WTC11 (cell line): ENCODE data around the gene HGS. TPM values are rescaled to one million over a fixed set of nuclear protein-coding genes. Genes with fewer than 3 reads are reported as not detected.

Source experiments
- ATAC-seq: fragments of 200-7000 bp; cut with Tn5 transposase; 2 replicates; pipeline ENCODE4 v1.10.0; 2021; ENCODE audit warnings: mild to moderate bottlenecking, moderate library complexity
- CTCF ChIA-PET: fragments of 300-600 bp; sonication (Branson Sonifier 250); formaldehyde crosslinking; loops from one replicate; lab custom pipeline; 2021; ENCODE audit warnings: antibody characterized with exemption; lab: Charles Lee
- POLR2A ChIA-PET: fragments of 350-600 bp; sonication (Branson Sonifier 250); formaldehyde crosslinking; loops from one replicate; lab custom pipeline; 2021; ENCODE audit warnings: antibody characterized with exemption; lab: Charles Lee
- DNase-seq: peaks from one replicate; pipeline ENCODE4 v3.0.0; 2021; ENCODE audit warnings: low spot score
- H3K27ac Mint-ChIP-seq: 2 replicates; pipeline ENCODE4 v1.8.0; 2021; ENCODE audit warnings: mixed read lengths
- H3K27me3 Mint-ChIP-seq: 2 replicates; pipeline ENCODE4 v1.8.0; 2021; ENCODE audit warnings: low read depth, mild to moderate bottlenecking, moderate library complexity, mixed read lengths
- H3K36me3 Mint-ChIP-seq: 2 replicates; pipeline ENCODE4 v1.8.0; 2021; ENCODE audit warnings: mixed read lengths
- H3K4me1 Mint-ChIP-seq: 2 replicates; pipeline ENCODE4 v1.8.0; 2022; ENCODE audit warnings: mixed read lengths
- H3K4me3 Mint-ChIP-seq: 2 replicates; pipeline ENCODE4 v1.8.0; 2021; ENCODE audit warnings: mild to moderate bottlenecking, moderate library complexity, mixed read lengths
- H3K9me3 Mint-ChIP-seq: 2 replicates; pipeline ENCODE4 v1.8.0; 2021; ENCODE audit warnings: mixed read lengths
- HMGA2 ChIP-seq: fragments of 250-450 bp; sonication (Bioruptor Pico); IDR thresholded peaks from 2 replicates; pipeline ENCODE4 v1.4.0; 2021; ENCODE audit warnings: mild to moderate bottlenecking, moderate library complexity
- SMAD3 ChIP-seq: sonication (generic); formaldehyde crosslinking; IDR thresholded peaks from 2 replicates; pipeline ENCODE4 v1.8.0; 2022; ENCODE audit warnings: missing genetic modification reagents, mild to moderate bottlenecking, borderline replicate concordance
- SOX15 ChIP-seq: fragments of 250-450 bp; sonication (Bioruptor Pico); IDR thresholded peaks from 2 replicates; pipeline ENCODE4 v1.9.0; 2021; ENCODE audit warnings: mild to moderate bottlenecking
- TEAD1 ChIP-seq: sonication (generic); formaldehyde crosslinking; IDR thresholded peaks from 2 replicates; pipeline ENCODE4 v1.8.0; 2022; ENCODE audit warnings: mild to moderate bottlenecking, missing genetic modification reagents
- TEAD4 ChIP-seq: sonication (generic); formaldehyde crosslinking; IDR thresholded peaks from 2 replicates; pipeline ENCODE4 v1.8.0; 2022; ENCODE audit warnings: mild to moderate bottlenecking, missing genetic modification reagents
- ZNF232 ChIP-seq: sonication (generic); formaldehyde crosslinking; IDR thresholded peaks from 2 replicates; pipeline ENCODE4 v1.8.0; 2022; ENCODE audit warnings: mild to moderate bottlenecking, missing genetic modification reagents
- total RNA-seq: library from RNA; stranded (reverse); gene quantifications from 3 replicates; pipeline ENCODE4 v1.2.3, GENCODE V29; 2021
- TF ChIP-seq, protein P1 (sequence below): sonication (generic); formaldehyde crosslinking; IDR thresholded peaks from 2 replicates; pipeline ENCODE4 v1.8.0; 2023; ENCODE audit warnings: missing genetic modification reagents, mild to moderate bottlenecking, borderline replicate concordance
- TF ChIP-seq, protein P2 (sequence below): sonication (generic); formaldehyde crosslinking; IDR thresholded peaks from 2 replicates; pipeline ENCODE4 v1.8.1; 2022; ENCODE audit warnings: low read depth, missing genetic modification reagents, borderline replicate concordance
- TF ChIP-seq, protein P3 (sequence below): fragments of 250-450 bp; sonication (Bioruptor Pico); IDR thresholded peaks from 2 replicates; pipeline ENCODE4 v1.9.0; 2021; ENCODE audit warnings: moderate library complexity, mild to moderate bottlenecking, inconsistent platforms, borderline replicate concordance
- TF ChIP-seq, protein P4 (sequence below): sonication (generic); formaldehyde crosslinking; IDR thresholded peaks from 2 replicates; pipeline ENCODE4 v1.8.0; 2023; ENCODE audit warnings: mild to moderate bottlenecking, missing genetic modification reagents
- TF ChIP-seq, protein P5 (sequence below): sonication (generic); formaldehyde crosslinking; IDR thresholded peaks from 2 replicates; pipeline ENCODE4 v1.8.1; 2022; ENCODE audit warnings: mild to moderate bottlenecking, moderate library complexity, missing genetic modification reagents

The HGS gene
- total RNA-seq, 1 experiment from 2014 or later: 113 TPM

DNA sequence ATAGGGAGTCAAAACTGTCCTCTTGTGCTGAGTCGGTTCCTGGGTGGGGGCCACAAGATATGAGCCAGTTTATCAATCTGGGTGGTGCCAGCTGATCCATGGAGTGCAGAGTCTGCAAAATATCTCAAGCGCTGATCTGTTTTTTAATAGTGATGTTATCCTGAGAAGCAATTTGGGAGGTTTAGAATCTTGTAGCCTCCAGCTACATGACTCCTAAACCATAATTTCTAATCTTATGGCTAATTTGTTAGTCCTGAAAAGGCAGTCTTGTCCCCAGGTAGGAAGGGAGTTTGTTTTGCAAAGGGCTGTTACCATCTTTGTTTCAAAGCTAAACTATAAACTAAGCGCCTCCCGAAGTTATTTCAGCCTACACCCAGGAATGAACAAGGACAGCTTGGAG lies 45.1 kb upstream of the HGS start (continued):
- TF ChIP-seq, protein P1, sequence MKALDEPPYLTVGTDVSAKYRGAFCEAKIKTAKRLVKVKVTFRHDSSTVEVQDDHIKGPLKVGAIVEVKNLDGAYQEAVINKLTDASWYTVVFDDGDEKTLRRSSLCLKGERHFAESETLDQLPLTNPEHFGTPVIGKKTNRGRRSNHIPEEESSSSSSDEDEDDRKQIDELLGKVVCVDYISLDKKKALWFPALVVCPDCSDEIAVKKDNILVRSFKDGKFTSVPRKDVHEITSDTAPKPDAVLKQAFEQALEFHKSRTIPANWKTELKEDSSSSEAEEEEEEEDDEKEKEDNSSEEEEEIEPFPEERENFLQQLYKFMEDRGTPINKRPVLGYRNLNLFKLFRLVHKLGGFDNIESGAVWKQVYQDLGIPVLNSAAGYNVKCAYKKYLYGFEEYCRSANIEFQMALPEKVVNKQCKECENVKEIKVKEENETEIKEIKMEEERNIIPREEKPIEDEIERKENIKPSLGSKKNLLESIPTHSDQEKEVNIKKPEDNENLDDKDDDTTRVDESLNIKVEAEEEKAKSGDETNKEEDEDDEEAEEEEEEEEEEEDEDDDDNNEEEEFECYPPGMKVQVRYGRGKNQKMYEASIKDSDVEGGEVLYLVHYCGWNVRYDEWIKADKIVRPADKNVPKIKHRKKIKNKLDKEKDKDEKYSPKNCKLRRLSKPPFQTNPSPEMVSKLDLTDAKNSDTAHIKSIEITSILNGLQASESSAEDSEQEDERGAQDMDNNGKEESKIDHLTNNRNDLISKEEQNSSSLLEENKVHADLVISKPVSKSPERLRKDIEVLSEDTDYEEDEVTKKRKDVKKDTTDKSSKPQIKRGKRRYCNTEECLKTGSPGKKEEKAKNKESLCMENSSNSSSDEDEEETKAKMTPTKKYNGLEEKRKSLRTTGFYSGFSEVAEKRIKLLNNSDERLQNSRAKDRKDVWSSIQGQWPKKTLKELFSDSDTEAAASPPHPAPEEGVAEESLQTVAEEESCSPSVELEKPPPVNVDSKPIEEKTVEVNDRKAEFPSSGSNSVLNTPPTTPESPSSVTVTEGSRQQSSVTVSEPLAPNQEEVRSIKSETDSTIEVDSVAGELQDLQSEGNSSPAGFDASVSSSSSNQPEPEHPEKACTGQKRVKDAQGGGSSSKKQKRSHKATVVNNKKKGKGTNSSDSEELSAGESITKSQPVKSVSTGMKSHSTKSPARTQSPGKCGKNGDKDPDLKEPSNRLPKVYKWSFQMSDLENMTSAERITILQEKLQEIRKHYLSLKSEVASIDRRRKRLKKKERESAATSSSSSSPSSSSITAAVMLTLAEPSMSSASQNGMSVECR: no peak

- Mint-ChIP-seq H3K4me1 (peaks cover 10% of the 10 kb centered on the region), H3K36me3 (no peaks in the 10 kb centered on the region), H3K9me3 (no peaks in the 10 kb centered on the region), H3K4me3 (no peak overlapping the region), H3K27me3 (no peaks in the 10 kb centered on the region), H3K27ac (no peak overlapping the region)
- no peak for TF ChIP-seq HMGA2
- TF ChIP-seq ZNF232: no peak
- TF ChIP-seq, protein P2, sequence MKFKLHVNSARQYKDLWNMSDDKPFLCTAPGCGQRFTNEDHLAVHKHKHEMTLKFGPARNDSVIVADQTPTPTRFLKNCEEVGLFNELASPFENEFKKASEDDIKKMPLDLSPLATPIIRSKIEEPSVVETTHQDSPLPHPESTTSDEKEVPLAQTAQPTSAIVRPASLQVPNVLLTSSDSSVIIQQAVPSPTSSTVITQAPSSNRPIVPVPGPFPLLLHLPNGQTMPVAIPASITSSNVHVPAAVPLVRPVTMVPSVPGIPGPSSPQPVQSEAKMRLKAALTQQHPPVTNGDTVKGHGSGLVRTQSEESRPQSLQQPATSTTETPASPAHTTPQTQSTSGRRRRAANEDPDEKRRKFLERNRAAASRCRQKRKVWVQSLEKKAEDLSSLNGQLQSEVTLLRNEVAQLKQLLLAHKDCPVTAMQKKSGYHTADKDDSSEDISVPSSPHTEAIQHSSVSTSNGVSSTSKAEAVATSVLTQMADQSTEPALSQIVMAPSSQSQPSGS (CRISPR knock-in tag): no peak
- TF ChIP-seq TEAD1 (CRISPR knock-in tag): no peak
- TF ChIP-seq, protein P3, sequence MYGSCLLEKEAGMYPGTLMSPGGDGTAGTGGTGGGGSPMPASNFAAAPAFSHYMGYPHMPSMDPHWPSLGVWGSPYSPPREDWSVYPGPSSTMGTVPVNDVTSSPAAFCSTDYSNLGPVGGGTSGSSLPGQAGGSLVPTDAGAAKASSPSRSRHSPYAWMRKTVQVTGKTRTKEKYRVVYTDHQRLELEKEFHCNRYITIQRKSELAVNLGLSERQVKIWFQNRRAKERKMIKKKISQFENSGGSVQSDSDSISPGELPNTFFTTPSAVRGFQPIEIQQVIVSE (CRISPR knock-in tag): no peak
- TF ChIP-seq, protein P4, sequence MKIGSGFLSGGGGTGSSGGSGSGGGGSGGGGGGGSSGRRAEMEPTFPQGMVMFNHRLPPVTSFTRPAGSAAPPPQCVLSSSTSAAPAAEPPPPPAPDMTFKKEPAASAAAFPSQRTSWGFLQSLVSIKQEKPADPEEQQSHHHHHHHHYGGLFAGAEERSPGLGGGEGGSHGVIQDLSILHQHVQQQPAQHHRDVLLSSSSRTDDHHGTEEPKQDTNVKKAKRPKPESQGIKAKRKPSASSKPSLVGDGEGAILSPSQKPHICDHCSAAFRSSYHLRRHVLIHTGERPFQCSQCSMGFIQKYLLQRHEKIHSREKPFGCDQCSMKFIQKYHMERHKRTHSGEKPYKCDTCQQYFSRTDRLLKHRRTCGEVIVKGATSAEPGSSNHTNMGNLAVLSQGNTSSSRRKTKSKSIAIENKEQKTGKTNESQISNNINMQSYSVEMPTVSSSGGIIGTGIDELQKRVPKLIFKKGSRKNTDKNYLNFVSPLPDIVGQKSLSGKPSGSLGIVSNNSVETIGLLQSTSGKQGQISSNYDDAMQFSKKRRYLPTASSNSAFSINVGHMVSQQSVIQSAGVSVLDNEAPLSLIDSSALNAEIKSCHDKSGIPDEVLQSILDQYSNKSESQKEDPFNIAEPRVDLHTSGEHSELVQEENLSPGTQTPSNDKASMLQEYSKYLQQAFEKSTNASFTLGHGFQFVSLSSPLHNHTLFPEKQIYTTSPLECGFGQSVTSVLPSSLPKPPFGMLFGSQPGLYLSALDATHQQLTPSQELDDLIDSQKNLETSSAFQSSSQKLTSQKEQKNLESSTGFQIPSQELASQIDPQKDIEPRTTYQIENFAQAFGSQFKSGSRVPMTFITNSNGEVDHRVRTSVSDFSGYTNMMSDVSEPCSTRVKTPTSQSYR: no peak
- TF ChIP-seq SOX15 (CRISPR knock-in tag): no peak
- ATAC-seq: no peak
- ChIA-PET POLR2A (no interaction called here), CTCF (interaction anchor here (0.6 kb wide), 1 partner anchor 34 kb away, joined by 3 read pairs; no protein-coding TSS in a partner anchor)
- no peak for DNase-seq
Observed at GRCh38 chr17:81640011-81640410, 43.8 kb upstream of the HGS start.

- peak overlapping the region; percentile 18; the same call in 1 of the 2 replicates for H3K27ac Mint-ChIP-seq
- DNase-seq (no peak), ATAC-seq (peak; percentile 28; the same call in 1 of the 2 replicates)
- H3K9me3 Mint-ChIP-seq: no peaks in the 10 kb centered on the region
- H3K4me1 Mint-ChIP-seq: no peaks in the 10 kb centered on the region
- ChIA-PET POLR2A (no interaction called here), CTCF (no interaction called here)
- no peaks in the 10 kb centered on the region for H3K36me3 Mint-ChIP-seq
- H3K4me3 Mint-ChIP-seq: no peak overlapping the region
- peaks cover 7% of the 10 kb centered on the region for H3K27me3 Mint-ChIP-seq
- TF ChIP-seq, protein P5, sequence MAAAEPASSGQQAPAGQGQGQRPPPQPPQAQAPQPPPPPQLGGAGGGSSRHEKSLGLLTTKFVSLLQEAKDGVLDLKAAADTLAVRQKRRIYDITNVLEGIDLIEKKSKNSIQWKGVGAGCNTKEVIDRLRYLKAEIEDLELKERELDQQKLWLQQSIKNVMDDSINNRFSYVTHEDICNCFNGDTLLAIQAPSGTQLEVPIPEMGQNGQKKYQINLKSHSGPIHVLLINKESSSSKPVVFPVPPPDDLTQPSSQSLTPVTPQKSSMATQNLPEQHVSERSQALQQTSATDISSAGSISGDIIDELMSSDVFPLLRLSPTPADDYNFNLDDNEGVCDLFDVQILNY (CRISPR knock-in tag): no peak
- no peak for TF ChIP-seq SMAD3 (CRISPR knock-in tag)
- no peak for TF ChIP-seq TEAD4 (CRISPR knock-in tag)
Observed at GRCh38 chr17:81641825-81642489, 41.9 kb upstream of the HGS start.
